WI38 (cell line): Measurements from ENCODE around the gene FGF11.

ENCODE experiments used
- H3K4me3 ChIP-seq: 2 replicates; pipeline ENCODE4 v1.5.1; 2011; ENCODE audit warnings: low read depth, mild to moderate bottlenecking, control low read depth, low read length
- TF ChIP-seq, protein P1 (sequence below): IDR thresholded peaks from 2 replicates; pipeline ENCODE4 v1.5.1; 2012; ENCODE audit warnings: low read depth, mild to moderate bottlenecking, control low read depth, low read length

FGF11 gene

DNA sequence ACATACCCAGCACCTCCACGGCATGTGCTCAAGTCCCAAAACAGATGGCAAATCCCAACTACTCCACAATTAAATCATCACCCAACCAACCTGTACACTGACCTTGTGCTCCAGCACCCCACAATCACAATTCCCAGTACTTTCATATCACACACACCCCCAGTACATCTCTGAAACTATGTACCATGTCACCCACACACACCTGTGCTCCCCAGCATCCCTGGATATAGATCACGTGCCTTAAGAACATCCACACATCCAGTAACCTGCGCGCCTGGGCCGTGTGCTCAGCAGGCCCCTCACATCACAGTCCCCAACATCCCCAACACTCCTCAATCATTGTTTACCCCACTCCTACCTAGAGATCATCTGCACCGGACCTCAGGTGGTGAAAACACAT is 29.6 kb upstream of the FGF11 start:
- H3K4me3 ChIP-seq: no peak overlapping the region
- TF ChIP-seq, protein P1, sequence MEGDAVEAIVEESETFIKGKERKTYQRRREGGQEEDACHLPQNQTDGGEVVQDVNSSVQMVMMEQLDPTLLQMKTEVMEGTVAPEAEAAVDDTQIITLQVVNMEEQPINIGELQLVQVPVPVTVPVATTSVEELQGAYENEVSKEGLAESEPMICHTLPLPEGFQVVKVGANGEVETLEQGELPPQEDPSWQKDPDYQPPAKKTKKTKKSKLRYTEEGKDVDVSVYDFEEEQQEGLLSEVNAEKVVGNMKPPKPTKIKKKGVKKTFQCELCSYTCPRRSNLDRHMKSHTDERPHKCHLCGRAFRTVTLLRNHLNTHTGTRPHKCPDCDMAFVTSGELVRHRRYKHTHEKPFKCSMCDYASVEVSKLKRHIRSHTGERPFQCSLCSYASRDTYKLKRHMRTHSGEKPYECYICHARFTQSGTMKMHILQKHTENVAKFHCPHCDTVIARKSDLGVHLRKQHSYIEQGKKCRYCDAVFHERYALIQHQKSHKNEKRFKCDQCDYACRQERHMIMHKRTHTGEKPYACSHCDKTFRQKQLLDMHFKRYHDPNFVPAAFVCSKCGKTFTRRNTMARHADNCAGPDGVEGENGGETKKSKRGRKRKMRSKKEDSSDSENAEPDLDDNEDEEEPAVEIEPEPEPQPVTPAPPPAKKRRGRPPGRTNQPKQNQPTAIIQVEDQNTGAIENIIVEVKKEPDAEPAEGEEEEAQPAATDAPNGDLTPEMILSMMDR: no peak

DNA sequence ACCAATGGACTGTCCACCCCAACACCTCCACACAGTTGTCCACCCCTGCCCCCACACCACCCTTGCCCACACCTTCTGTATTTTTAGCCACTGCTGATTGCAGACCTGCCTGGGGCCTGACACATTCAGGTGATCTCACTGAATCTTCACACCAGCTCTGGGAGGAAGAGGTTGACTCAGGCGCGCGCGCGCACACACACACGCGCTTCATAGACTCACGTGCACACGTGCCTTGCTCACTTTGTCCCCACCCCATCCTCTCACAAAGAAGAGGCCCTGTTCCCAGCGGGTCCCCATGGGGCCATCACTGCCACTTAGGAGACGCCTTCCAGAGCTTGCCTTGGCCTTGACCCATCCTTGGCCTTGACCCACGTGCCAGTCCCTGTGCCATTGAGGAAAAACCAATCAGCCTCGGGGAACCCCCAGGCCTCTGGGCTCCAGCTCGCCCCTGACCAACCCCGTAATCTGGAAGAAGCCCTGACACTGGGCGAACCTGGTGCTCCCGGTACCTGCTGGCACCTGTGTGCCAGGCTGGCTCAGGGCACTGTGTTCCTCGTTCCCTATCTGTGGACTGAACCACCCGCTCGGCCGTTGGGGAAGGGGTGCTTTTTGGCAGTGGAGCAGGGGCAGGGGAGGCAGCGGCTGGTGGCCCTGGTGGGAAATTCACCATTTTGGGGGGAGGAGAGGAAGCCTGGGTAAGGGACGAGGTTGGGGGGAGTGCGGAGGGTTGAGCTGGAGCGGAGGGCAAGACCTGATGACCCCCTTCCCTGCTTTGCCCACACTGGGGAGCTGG is 28.5 kb upstream of the FGF11 start:
- TF ChIP-seq, protein P1: no peak
- no peak overlapping the region for H3K4me3 ChIP-seq

DNA sequence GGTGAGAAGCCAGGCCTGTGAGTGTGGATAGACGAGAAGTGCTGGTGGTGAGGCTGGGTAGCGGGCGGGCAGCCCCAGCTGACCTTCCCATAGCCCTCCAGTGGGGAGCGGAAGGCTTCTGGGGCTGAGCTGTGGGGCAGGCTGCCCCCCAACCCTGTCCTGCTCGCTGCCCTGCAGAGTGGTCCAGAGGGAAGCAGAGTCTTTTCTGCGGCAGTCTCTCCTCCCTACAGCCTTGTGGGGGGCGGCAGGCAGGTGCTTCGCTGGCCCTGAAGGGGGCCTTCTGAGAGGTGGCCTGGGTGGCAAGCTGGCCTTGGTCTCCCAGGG is 27.9 kb upstream of the FGF11 start:
- H3K4me3 ChIP-seq: no peak overlapping the region
- TF ChIP-seq, protein P1: no peak

DNA sequence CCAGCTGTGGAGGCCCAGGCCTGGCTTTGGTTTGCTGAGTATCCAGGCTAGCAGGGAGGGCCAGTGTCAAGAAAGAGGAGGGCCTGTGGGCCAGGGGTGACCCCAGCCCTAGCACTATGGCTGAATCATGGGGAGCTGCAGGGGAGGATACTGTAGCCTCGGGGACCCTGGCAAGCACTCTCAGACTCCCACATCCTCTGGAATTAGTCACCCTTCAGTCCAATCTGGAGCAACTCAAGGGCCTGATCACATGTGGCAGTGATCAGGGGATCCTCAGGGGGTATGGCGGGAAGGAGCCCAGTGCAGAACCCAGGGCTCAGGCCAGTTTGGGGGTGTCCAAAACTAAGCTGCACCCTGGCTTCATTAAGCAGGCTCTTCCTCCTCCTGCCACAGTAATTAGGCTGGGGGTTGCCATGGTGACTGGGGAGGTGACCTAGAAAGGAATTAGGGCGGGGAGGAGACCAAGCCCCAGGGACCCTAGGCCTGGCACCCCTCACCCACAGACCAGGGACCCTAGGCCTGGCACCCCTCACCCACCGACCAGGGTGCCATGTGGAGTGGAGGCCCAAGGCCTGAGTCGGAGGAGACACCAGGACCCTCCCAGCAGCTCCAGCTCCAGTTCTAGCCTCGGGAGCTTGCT is 25.8 kb upstream of the FGF11 start:
- TF ChIP-seq, protein P1: no peak
- H3K4me3 ChIP-seq: no peak overlapping the region

DNA sequence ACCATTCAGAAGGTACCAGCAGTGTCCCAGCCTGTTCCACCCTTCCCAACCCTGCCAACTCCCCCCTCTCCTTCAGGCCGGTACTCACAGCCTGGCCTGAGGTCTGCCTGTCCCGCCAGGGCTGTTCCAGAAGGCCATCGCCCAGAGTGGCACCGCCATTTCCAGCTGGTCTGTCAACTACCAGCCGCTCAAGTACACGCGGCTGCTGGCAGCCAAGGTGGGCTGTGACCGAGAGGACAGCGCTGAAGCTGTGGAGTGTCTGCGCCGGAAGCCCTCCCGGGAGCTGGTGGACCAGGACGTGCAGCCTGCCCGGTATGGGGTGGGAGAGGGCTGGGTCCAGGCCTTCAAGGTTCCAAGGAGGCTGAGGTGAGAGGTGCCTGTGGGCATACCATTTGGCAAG is 24.5 kb upstream of the FGF11 start:
- TF ChIP-seq, protein P1: no peak
- H3K4me3 ChIP-seq: no peak overlapping the region

DNA sequence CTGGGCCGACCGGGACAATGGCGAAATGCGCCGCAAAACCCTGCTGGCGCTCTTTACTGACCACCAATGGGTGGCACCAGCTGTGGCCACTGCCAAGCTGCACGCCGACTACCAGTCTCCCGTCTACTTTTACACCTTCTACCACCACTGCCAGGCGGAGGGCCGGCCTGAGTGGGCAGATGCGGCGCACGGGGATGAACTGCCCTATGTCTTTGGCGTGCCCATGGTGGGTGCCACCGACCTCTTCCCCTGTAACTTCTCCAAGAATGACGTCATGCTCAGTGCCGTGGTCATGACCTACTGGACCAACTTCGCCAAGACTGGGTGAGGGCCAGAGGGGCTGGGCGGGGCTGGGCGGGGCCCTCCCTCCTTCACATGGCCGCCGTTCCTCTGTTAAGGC is 23.5 kb upstream of the FGF11 start:
- TF ChIP-seq, protein P1: no peak
- H3K4me3 ChIP-seq: no peak overlapping the region

DNA sequence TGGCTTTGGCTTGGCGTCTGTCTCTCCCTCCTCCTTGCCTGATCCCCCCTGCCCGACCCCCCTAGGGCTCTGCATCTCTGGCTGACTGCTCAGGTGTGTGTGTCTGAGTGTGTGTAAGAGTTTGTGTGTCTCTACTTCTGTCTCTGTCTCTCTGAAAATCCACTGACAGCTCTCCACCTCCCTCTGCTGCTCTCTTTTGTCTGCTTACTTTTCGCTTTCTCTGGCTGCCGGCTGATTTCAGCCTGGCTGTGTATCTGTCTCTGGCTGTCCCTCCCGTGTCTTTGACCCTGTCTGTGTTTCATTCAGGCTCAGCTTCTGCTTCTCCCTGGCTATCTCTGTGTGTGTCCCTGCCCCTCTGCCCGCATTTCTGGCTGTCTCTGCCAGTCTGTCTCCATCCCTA is 23.0 kb upstream of the FGF11 start:
- no peak overlapping the region for H3K4me3 ChIP-seq
- TF ChIP-seq, protein P1: no peak
